ENCODE results near the gene ZC3H6.

- TF ChIP-seq CTCF (IDR thresholded peaks at IDR 0.05): no peak
- no peak for TF ChIP-seq CEBPB (IDR thresholded peaks at IDR 0.05)
- TF ChIP-seq MYC (IDR thresholded peaks at IDR 0.05; ENCODE audit: borderline replicate concordance, low read length): no peak
- TF ChIP-seq RAD21 (conservative IDR thresholded peaks at IDR 0.05 in 1 of 2, IDR thresholded peaks at IDR 0.05 in 1 of 2): no peak
- no peak for TF ChIP-seq PHF8 (IDR thresholded peaks at IDR 0.05; ENCODE audit: borderline replicate concordance, low read depth)
- TF ChIP-seq EHF (CRISPR knock-in tag; IDR thresholded peaks at IDR 0.05): no peak
- no peak for TF ChIP-seq REST (IDR thresholded peaks at IDR 0.05)
- no peak for TF ChIP-seq USF2 (IDR thresholded peaks at IDR 0.05)
Observed at GRCh38 chr2:112290088-112290487, 14.7 kb downstream of the ZC3H6 start.

Measured in A549 (cell line).